ENCODE measurements around the gene OR10A6.

GRCh38 chr11:7906481-7906880, 24.6 kb downstream of the OR10A6 start:
- no peak for TF ChIP-seq CTCF (IDR thresholded peaks at IDR 0.05)
- TF ChIP-seq POLR2A (IDR thresholded peaks at IDR 0.05; ENCODE audit: low read length) = no peak
- no peak for TF ChIP-seq RFX5 (IDR thresholded peaks at IDR 0.05)
- TF ChIP-seq EP300 (IDR thresholded peaks at IDR 0.05) = no peak
- TF ChIP-seq RAD21 (conservative IDR thresholded peaks at IDR 0.05 in 1 of 2, IDR thresholded peaks at IDR 0.05 in 1 of 2) = no peak
- TF ChIP-seq MAX (IDR thresholded peaks at IDR 0.05) = no peak
- TF ChIP-seq ZFP36 (IDR thresholded peaks at IDR 0.05; ENCODE audit: borderline replicate concordance, partially characterized antibody) = no peak
